Tibial artery (tissue), 4 donors: ENCODE measurements around the gene CSNK1D.

Experiments used
- DNase-seq, 2 donors: peaks; one replicate each; pipeline ENCODE4 v3.0.0-alpha.2; 2019
- H3K27ac ChIP-seq, 2 donors: fragments of 200-600 bp; sonication (generic) in 1 of 2; 1 replicate in 1 of 2; 2 replicates in 1 of 2; pipeline ENCODE4 v1.5.1; 2018 to 2019; ENCODE audit warnings: mild to moderate bottlenecking in 1 of 2
- H3K27me3 ChIP-seq, 2 donors: fragments of 200-600 bp; sonication (generic) in 1 of 2; one replicate each; pipeline versions ENCODE4 v1.5.1 to v1.6.0; 2016 to 2019
- H3K36me3 ChIP-seq, 3 donors: fragments of 200-600 bp; sonication (generic) in 2 of 3; one replicate each; pipeline ENCODE4 v1.5.1; 2016 to 2019; ENCODE audit warnings: mild to moderate bottlenecking in 2 of 3
- H3K4me1 ChIP-seq, 4 donors: fragments of 200-600 bp; sonication (generic) in 2 of 4; 1 replicate in 3 of 4; 2 replicates in 1 of 4; pipeline ENCODE4 v1.5.1; 2016 to 2019
- H3K4me3 ChIP-seq, 2 donors: fragments of 200-600 bp; sonication (generic) in 1 of 2; 1 replicate in 1 of 2; 2 replicates in 1 of 2; pipeline ENCODE4 v1.5.1; 2018 to 2019; ENCODE audit warnings: mild to moderate bottlenecking in 2 of 2
- H3K9me3 ChIP-seq, 3 donors: fragments of 200-600 bp; sonication (generic) in 1 of 3; one replicate each; pipeline ENCODE4 v1.5.1; 2016 to 2019
- intact Hi-C: fragments of 100-400 bp; cut with DNase I; formaldehyde crosslinking; loops from one replicate; pipeline ENCODE4 v1.15.0; 2023; ENCODE audit warnings: low total_unique reads
- TF ChIP-seq, protein P1 (sequence below), 2 experiments: fragments of 200-600 bp in 1 of 2; fragments of 450-650 bp in 1 of 2; IDR thresholded peaks; one replicate each; pipeline ENCODE4 v1.5.1; 2017 to 2019; ENCODE audit warnings: antibody characterized with exemption in 2 of 2, mild to moderate bottlenecking in 1 of 2, moderate library complexity in 1 of 2

Gene CSNK1D

DNA sequence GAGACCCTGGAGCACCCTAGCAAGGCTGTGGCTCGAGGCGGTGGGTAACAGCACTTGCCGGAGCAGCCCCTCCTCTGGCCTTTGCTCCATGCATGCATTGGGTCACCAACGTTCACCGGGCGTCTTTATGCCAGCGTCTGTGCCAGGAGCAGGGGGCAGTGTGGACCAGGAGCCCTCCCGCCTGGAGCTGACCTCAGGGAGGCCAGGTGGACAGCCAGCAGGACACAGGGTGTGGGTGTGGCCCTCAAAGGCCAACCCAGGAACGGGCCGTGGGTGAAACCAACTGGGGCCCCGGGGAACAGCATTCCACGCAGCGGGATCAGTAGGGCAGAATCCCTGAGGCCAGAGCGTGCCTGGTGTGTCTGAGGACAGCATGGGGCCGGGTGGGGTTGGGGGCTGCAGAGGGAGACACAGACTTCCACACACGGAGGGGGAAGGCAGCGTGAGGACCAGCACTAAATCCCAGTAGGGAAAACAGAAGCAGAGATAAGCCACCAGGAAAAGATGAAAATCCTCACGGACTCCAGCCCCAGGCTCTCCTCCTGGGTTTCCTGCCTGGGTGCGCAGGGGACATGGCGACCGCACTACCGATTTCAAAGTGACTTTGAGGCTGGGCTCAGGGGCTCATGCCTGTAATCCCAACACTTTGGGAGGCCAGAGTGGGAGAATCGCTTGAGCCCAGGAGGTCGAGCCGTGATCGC is 46.8 kb upstream of the CSNK1D start:
- H3K4me3 ChIP-seq, result no peak overlapping the region

DNA sequence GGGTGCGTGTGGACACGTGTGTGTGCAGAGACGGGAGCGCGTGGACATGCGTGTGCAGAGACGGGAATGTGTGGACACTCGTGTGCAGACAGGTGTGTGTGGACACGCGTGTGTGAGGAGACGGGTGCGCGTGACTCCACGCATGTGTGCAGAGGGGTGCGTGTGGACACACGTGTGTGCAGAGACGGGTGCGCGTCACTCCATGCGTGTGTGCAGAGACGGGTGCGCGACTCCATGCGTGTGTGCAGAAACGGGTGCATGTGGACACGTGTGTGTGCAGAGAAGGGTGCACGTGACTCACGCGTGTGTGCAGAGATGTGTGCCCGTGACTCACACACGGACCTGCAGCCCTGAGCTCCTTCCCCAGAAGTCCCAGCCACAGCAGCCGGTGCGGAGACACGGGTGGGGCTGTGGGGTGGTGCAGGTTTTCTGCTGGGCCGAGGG is 46.1 kb upstream of the CSNK1D start:
- DNase-seq, result no peak
- no peaks in the 10 kb centered on the region for H3K9me3 ChIP-seq
- no peak overlapping the region for H3K4me3 ChIP-seq
- H3K27me3 ChIP-seq, result peaks cover 0 to 74% of the 10 kb centered on the region in 2 donors
- H3K36me3 ChIP-seq, result no peaks in the 10 kb centered on the region
- H3K4me1 ChIP-seq, result peaks cover 0 to 16% (median 11%) of the 10 kb centered on the region in 4 donors
- intact Hi-C loops, result loop anchor here (2.0 kb wide), 1 partner anchor 113 kb away; no protein-coding TSS in a partner anchor
- TF ChIP-seq, protein P1, sequence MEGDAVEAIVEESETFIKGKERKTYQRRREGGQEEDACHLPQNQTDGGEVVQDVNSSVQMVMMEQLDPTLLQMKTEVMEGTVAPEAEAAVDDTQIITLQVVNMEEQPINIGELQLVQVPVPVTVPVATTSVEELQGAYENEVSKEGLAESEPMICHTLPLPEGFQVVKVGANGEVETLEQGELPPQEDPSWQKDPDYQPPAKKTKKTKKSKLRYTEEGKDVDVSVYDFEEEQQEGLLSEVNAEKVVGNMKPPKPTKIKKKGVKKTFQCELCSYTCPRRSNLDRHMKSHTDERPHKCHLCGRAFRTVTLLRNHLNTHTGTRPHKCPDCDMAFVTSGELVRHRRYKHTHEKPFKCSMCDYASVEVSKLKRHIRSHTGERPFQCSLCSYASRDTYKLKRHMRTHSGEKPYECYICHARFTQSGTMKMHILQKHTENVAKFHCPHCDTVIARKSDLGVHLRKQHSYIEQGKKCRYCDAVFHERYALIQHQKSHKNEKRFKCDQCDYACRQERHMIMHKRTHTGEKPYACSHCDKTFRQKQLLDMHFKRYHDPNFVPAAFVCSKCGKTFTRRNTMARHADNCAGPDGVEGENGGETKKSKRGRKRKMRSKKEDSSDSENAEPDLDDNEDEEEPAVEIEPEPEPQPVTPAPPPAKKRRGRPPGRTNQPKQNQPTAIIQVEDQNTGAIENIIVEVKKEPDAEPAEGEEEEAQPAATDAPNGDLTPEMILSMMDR (IDR thresholded peaks at IDR 0.05), result no peak
- H3K27ac ChIP-seq, result no peak overlapping the region

More for the DNA sequence above, 46.8 kb upstream of the CSNK1D start:
- TF ChIP-seq, protein P1 (IDR thresholded peaks at IDR 0.05), result no peak
- Histone ChIP-seq H3K9me3 (no peaks in the 10 kb centered on the region), H3K4me1 (peaks cover 0 to 15% (median 10%) of the 10 kb centered on the region in 4 donors), H3K36me3 (no peaks in the 10 kb centered on the region), H3K27me3 (peaks cover 0 to 69% of the 10 kb centered on the region in 2 donors), H3K27ac (no peak overlapping the region)
- no peak for DNase-seq
- intact Hi-C loops, result loop anchor here (2.0 kb wide), 1 partner anchor 113 kb away; no protein-coding TSS in a partner anchor

DNA sequence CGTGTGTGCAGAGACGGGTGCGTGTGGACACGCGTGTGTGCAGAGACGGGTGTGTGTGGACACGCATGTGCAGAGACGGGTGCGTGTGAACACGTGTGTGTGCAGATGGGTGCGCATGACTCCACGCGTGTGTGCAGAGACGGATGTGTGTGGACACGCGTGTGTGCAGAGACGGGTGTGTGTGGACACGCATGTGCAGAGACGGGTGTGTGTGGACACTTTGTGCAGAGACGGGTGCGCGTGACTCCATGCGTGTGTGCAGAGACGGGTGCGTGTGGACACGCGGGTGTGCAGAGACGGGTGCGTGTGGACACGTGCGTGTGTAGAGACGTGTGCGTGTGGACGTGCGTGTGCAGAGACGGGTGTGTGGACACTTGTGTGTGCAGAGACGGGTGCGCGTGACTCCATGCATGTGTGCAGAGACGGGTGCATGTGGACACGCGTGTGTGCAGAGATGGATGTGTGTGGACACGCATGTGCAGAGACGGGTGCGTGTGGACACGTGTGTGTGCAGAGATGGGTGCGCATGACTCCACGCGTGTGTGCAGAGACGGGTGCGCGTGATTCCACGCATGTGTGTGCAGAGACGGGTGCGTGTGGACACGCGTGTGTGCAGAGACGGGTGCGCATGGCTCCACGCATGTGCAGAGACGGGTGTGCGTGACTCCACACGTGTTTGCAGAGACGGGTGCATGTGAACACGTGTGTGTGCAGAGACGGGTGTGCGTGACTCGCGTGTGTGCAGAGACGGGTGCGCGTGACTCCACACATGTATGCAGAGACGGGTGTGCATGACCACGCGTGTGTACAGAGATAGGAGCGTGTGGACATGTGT is 45.5 kb upstream of the CSNK1D start:
- Histone ChIP-seq H3K27me3 (peaks cover 0 to 74% of the 10 kb centered on the region in 2 donors), H3K27ac (no peak overlapping the region), H3K9me3 (no peaks in the 10 kb centered on the region), H3K4me3 (no peak overlapping the region), H3K36me3 (no peaks in the 10 kb centered on the region), H3K4me1 (peaks cover 0 to 16% (median 11%) of the 10 kb centered on the region in 4 donors)
- intact Hi-C loops, result no loop called here
- DNase-seq, result no peak
- TF ChIP-seq, protein P1 (IDR thresholded peaks at IDR 0.05), result no peak

DNA sequence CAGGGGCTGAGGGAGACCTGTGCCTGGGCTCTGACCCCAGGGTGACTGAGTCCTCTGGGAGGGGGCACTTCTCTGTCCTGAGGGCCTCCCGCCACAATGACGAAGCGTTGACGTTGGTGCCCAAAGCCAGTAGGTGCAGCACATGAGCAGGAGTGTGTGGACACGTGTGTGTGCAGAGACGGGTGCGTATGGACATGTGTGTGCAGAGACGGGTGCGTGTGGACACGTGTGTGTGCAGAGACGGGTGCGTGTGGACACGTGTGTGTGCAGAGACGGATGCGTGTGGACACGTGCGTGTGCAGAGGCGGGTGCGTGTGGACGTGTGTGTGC is 44.6 kb upstream of the CSNK1D start:
- H3K4me1 ChIP-seq, result peaks cover 0 to 16% (median 11%) of the 10 kb centered on the region in 4 donors
- no peaks in the 10 kb centered on the region for H3K9me3 ChIP-seq
- H3K27ac ChIP-seq, result no peak overlapping the region
- TF ChIP-seq, protein P1 (IDR thresholded peaks at IDR 0.05), result no peak
- no peak for DNase-seq
- H3K36me3 ChIP-seq, result no peaks in the 10 kb centered on the region
- H3K27me3 ChIP-seq, result peaks cover 0 to 74% of the 10 kb centered on the region in 2 donors
- no peak overlapping the region for H3K4me3 ChIP-seq
- intact Hi-C loops, result no loop called here

DNA sequence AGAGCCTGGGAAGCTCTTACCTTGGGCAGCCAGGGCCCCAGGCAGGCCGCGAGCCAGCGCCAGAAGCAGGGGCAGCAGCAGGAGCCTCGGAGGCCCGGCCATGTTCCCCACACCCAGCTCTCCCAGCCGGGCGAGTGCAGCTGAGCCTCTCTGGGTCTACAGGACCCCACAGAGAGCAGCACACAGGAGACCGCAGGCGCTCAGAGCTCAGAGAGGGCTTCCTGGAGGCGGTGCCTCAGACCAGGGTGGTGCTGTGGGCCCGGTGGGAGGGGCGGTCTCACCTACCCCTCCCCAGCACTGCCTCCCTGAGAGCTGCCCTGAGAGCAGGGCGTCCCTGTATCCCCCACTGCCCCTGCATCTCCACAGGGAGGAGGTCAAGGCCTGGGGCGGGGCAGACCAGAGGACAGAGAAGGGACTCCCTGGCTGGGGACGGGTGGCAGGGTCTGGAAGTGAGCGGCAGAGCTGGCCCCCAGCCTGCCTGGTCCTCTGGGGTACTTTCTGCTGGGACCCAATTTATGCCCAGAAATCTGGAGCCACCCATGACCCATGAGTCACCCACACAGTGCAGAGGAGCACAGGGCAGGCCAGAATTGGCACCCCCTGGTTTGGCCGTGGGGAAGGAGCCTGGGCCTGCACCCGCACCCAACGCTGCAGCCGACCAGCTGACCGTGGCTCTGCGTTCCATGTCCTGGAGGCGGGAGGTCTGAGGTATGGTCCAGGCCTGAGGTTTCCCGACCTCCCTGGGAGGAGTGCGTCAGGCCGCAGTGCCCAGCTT is 44.1 kb upstream of the CSNK1D start, which contains the start of gene CD7:
TSS of gene CD7 (minus strand) at position 215 of the 775 bp plus-strand sequence. CDS start at position 102, 113 bp downstream.
- Histone ChIP-seq H3K36me3 (no peaks in the 10 kb centered on the region), H3K9me3 (no peaks in the 10 kb centered on the region), H3K4me3 (no peak within 1 kb of the TSS), H3K27ac (no peak within 1 kb of the TSS), H3K4me1 (peaks cover 0 to 16% (median 11%) of the 10 kb centered on the region in 4 donors), H3K27me3 (peaks cover 0 to 70% of the 10 kb centered on the region in 2 donors)
- no peak for DNase-seq
- TF ChIP-seq, protein P1 (IDR thresholded peaks at IDR 0.05), result no peak
- intact Hi-C loops, result no loop called here
